PFSK-1 (cell line): ENCODE measurements around the gene DDX17.

ENCODE experiments used
- POLR2AphosphoS5 ChIP-seq: IDR thresholded peaks from 2 replicates; pipeline ENCODE4 v1.6.1; 2012; ENCODE audit warnings: low read depth, mild to moderate bottlenecking, control low read depth, low read length, moderate library complexity
- REST ChIP-seq, 2 experiments: IDR thresholded peaks; 2 replicates each; pipeline versions ENCODE4 v1.6.1 to v1.8.0; 2011 to 2012; ENCODE audit warnings: low read depth in 2 of 2, low read length in 2 of 2, control low read depth in 1 of 2, inconsistent platforms in 1 of 2, mild to moderate bottlenecking in 1 of 2, moderate library complexity in 1 of 2; ENCODE audit not compliant: insufficient read depth in 1 of 2

- TF ChIP-seq REST (IDR thresholded peaks at IDR 0.05; ENCODE audit: insufficient read depth in 1 of 2, low read depth in 2 of 2, low read length in 2 of 2), result no peak
- TF ChIP-seq POLR2AphosphoS5, result no peak
Observed at GRCh38 chr22:38554281-38554680, 48.2 kb upstream of the DDX17 start.
